GM18873 (cell line): ENCODE measurements around the gene PLIN5.

Experiments
- ATAC-seq: cut with Tn5 transposase; IDR thresholded peaks from one replicate; pipeline ENCODE4 v1.9.1; 2021; ENCODE audit warnings: mild to moderate bottlenecking, moderate library complexity, moderate number of reproducible peaks; ENCODE audit not compliant: unreplicated experiment, low FRiP score

The PLIN5 gene

GRCh38 chr19:4507804-4508203 is 27.2 kb downstream of the PLIN5 start:
- ATAC-seq, result no peak

GRCh38 chr19:4507150-4507452 is 27.9 kb downstream of the PLIN5 start:
- ATAC-seq, result no peak

GRCh38 chr19:4506449-4507149 is 28.4 kb downstream of the PLIN5 start:
- no peak for ATAC-seq

GRCh38 chr19:4505570-4506448 is 29.2 kb downstream of the PLIN5 start:
- no peak for ATAC-seq

GRCh38 chr19:4504891-4505569 is 30.0 kb downstream of the PLIN5 start:
- no peak for ATAC-seq

- ATAC-seq, result no peak
These were observed 30.7 kb downstream of the PLIN5 start for GRCh38 chr19:4504297-4504701.

- ATAC-seq, result no peak
These were observed 31.2 kb downstream of the PLIN5 start for GRCh38 chr19:4503825-4504170.

- no peak for ATAC-seq
These were observed 31.7 kb downstream of the PLIN5 start for GRCh38 chr19:4503132-4503824.

- no peak for ATAC-seq
These were observed 32.5 kb downstream of the PLIN5 start for GRCh38 chr19:4502282-4503131.

GRCh38 chr19:4501691-4502090 is 33.3 kb downstream of the PLIN5 start:
- ATAC-seq, result no peak

- ATAC-seq, result no peak
These were observed 34.0 kb downstream of the PLIN5 start for GRCh38 chr19:4500841-4501591.

GRCh38 chr19:4499855-4500254 is 35.2 kb downstream of the PLIN5 start:
- no peak for ATAC-seq

GRCh38 chr19:4499318-4499717 is 35.7 kb downstream of the PLIN5 start:
- ATAC-seq, result no peak

- ATAC-seq, result no peak
These were observed 36.3 kb downstream of the PLIN5 start for GRCh38 chr19:4498694-4499093.

GRCh38 chr19:4497770-4498389 is 37.1 kb downstream of the PLIN5 start:
- no peak for ATAC-seq

- no peak for ATAC-seq
These were observed 38.7 kb downstream of the PLIN5 start for GRCh38 chr19:4496304-4496703.

GRCh38 chr19:4495471-4495870 is 39.6 kb downstream of the PLIN5 start:
- ATAC-seq, result no peak

GRCh38 chr19:4494691-4495064 is 40.3 kb downstream of the PLIN5 start:
- no peak for ATAC-seq
